HEK293T (cell line): ENCODE measurements around the gene LRRC40.

Experiments used
- FOXA1 ChIP-seq: fragments of 450-650 bp; IDR thresholded peaks from 2 replicates; pipeline ENCODE4 v1.6.1; 2016; ENCODE audit warnings: mild to moderate bottlenecking
- L3MBTL2 ChIP-seq: fragments of 450-650 bp; conservative IDR thresholded peaks from 2 replicates; pipeline ENCODE4 v1.6.1; 2016; ENCODE audit warnings: mild to moderate bottlenecking
- NFRKB ChIP-seq: fragments of 450-650 bp; IDR thresholded peaks from 2 replicates; pipeline ENCODE4 v1.6.1; 2016; ENCODE audit warnings: mild to moderate bottlenecking, moderate library complexity
- SP1 ChIP-seq: fragments of 450-650 bp; IDR thresholded peaks from 2 replicates; pipeline ENCODE4 v1.6.1; 2017
- TARDBP ChIP-seq: fragments of 450-650 bp; IDR thresholded peaks from 2 replicates; pipeline ENCODE4 v1.6.1; 2016

GRCh38 chr1:70196333-70196732 lies 9.0 kb downstream of the LRRC40 start:
- TF ChIP-seq SP1, result no peak
- no peak for TF ChIP-seq L3MBTL2
- no peak for TF ChIP-seq NFRKB
- TF ChIP-seq FOXA1, result no peak
- no peak for TF ChIP-seq TARDBP
